Measurements from ENCODE around the gene IQGAP2.

The IQGAP2 gene

GRCh38 chr5:76717222-76718083 is 314.4 kb downstream of the IQGAP2 start:
- no peak for TF ChIP-seq EP300 (IDR thresholded peaks at IDR 0.05; ENCODE audit: borderline replicate concordance)
- no peak for TF ChIP-seq RAD21 (IDR thresholded peaks at IDR 0.05; ENCODE audit: low read depth)
- no peak for TF ChIP-seq ZBTB7A (IDR thresholded peaks at IDR 0.05; ENCODE audit: low read depth)
- no peak for TF ChIP-seq TCF12 (IDR thresholded peaks at IDR 0.05; ENCODE audit: low read depth)

DNA sequence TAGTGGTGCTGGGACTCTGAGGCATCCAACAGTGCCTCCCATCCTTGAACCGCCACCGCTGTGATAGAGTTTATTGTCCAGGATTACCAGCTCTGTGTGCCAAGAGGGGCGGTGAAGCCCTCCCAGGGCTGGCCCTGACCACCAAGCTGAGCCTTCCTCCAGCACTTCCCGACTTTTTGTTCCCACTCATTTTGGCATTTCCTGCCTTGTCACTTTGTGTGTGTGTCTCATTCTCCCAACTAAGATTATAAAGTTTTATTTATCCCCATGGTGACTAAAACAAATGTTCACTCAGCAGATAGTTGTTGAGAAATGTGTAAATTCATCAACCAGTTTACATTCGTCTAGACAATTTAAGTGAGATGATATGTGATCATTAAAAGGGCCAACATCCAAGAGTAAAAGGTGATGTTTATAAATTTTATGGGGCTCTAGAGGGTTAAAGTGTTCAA is 315.3 kb downstream of the IQGAP2 start:
- TF ChIP-seq CREB1 (IDR thresholded peaks at IDR 0.05; ENCODE audit: low read depth), result no peak
- TF ChIP-seq TCF12 (IDR thresholded peaks at IDR 0.05; ENCODE audit: low read depth), result no peak
- TF ChIP-seq YY1 (IDR thresholded peaks at IDR 0.05; ENCODE audit: low read depth), result no peak
- no peak for TF ChIP-seq ZBTB7A (IDR thresholded peaks at IDR 0.05; ENCODE audit: low read depth)
- no peak for TF ChIP-seq TEAD4 (IDR thresholded peaks at IDR 0.05)
- TF ChIP-seq, protein P1, sequence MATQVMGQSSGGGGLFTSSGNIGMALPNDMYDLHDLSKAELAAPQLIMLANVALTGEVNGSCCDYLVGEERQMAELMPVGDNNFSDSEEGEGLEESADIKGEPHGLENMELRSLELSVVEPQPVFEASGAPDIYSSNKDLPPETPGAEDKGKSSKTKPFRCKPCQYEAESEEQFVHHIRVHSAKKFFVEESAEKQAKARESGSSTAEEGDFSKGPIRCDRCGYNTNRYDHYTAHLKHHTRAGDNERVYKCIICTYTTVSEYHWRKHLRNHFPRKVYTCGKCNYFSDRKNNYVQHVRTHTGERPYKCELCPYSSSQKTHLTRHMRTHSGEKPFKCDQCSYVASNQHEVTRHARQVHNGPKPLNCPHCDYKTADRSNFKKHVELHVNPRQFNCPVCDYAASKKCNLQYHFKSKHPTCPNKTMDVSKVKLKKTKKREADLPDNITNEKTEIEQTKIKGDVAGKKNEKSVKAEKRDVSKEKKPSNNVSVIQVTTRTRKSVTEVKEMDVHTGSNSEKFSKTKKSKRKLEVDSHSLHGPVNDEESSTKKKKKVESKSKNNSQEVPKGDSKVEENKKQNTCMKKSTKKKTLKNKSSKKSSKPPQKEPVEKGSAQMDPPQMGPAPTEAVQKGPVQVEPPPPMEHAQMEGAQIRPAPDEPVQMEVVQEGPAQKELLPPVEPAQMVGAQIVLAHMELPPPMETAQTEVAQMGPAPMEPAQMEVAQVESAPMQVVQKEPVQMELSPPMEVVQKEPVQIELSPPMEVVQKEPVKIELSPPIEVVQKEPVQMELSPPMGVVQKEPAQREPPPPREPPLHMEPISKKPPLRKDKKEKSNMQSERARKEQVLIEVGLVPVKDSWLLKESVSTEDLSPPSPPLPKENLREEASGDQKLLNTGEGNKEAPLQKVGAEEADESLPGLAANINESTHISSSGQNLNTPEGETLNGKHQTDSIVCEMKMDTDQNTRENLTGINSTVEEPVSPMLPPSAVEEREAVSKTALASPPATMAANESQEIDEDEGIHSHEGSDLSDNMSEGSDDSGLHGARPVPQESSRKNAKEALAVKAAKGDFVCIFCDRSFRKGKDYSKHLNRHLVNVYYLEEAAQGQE (IDR thresholded peaks at IDR 0.05; ENCODE audit: low read depth), result no peak

DNA sequence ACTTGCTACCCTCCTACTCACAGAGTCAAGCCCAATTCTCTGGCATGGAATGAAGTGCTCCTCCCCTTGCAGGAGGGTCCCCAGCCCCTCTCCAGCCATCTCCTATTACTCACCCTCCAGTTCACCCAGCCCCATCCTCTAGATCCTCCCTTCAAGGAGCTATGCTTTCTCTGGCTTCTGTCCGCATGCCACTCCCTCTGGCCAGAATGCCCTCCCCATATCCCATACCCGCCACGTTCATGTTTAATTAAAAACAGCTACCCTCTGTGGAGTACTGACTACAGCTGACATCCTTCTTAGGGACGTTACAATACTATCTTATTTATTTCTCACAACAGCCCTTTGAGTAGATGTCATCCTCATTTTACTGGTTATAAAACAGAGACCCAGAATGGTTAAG is 315.8 kb downstream of the IQGAP2 start:
- TF ChIP-seq EGR1 (IDR thresholded peaks at IDR 0.05) (no peak), ZBTB7A (IDR thresholded peaks at IDR 0.05; ENCODE audit: low read depth) (no peak), CEBPB (IDR thresholded peaks at IDR 0.05) (no peak), EP300 (IDR thresholded peaks at IDR 0.05; ENCODE audit: borderline replicate concordance) (no peak), YY1 (IDR thresholded peaks at IDR 0.05; ENCODE audit: low read depth) (no peak), NFIC (IDR thresholded peaks at IDR 0.05) (no peak), TEAD4 (IDR thresholded peaks at IDR 0.05) (no peak), TCF12 (IDR thresholded peaks at IDR 0.05; ENCODE audit: low read depth) (no peak), CREB1 (IDR thresholded peaks at IDR 0.05; ENCODE audit: low read depth) (no peak), TAF1 (IDR thresholded peaks at IDR 0.05; ENCODE audit: low read depth) (no peak), RAD21 (IDR thresholded peaks at IDR 0.05; ENCODE audit: low read depth) (no peak), FOXM1 (IDR thresholded peaks at IDR 0.05; ENCODE audit: borderline replicate concordance, low read depth) (no peak)
- TF ChIP-seq, protein P2, sequence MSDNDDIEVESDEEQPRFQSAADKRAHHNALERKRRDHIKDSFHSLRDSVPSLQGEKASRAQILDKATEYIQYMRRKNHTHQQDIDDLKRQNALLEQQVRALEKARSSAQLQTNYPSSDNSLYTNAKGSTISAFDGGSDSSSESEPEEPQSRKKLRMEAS (IDR thresholded peaks at IDR 0.05), result no peak
- TF ChIP-seq, protein P3, sequence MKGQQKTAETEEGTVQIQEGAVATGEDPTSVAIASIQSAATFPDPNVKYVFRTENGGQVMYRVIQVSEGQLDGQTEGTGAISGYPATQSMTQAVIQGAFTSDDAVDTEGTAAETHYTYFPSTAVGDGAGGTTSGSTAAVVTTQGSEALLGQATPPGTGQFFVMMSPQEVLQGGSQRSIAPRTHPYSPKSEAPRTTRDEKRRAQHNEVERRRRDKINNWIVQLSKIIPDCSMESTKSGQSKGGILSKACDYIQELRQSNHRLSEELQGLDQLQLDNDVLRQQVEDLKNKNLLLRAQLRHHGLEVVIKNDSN (IDR thresholded peaks at IDR 0.05), result no peak
- TF ChIP-seq, protein P1 (IDR thresholded peaks at IDR 0.05; ENCODE audit: low read depth), result no peak

GRCh38 chr5:76720988-76721569 is 318.0 kb downstream of the IQGAP2 start:
- TF ChIP-seq CEBPB (IDR thresholded peaks at IDR 0.05), result no peak

- TF ChIP-seq ZBTB7A (IDR thresholded peaks at IDR 0.05; ENCODE audit: low read depth) (no peak), TCF12 (IDR thresholded peaks at IDR 0.05; ENCODE audit: low read depth) (no peak), CREB1 (IDR thresholded peaks at IDR 0.05; ENCODE audit: low read depth) (no peak)
- TF ChIP-seq, protein P2 (IDR thresholded peaks at IDR 0.05), result no peak
- TF ChIP-seq, protein P3 (IDR thresholded peaks at IDR 0.05), result no peak
Measured at GRCh38 chr5:76723266-76723665, 320.2 kb downstream of the IQGAP2 start.

DNA sequence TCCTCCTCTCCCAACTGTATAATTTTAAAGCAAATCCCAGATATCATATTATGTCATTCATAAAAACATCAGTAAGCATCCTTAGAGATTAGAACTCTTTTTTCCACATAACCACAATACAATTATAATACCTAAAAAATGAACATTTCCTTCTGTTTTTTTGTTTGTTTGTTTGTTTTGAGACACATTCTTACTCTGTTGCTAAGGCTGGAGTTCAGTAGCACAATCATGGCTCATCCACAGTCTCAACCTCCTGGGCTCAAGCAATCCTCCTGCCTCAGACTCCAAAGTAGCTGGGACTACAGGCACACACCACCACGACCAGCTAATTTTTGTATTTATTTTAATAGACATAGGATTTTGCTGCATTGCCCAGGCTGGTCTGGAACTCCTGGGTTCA is 320.8 kb downstream of the IQGAP2 start:
- TF ChIP-seq TAF1 (IDR thresholded peaks at IDR 0.05; ENCODE audit: low read depth) (no peak), FOXM1 (IDR thresholded peaks at IDR 0.05; ENCODE audit: borderline replicate concordance, low read depth) (no peak), CEBPB (IDR thresholded peaks at IDR 0.05) (no peak), TEAD4 (IDR thresholded peaks at IDR 0.05) (no peak)
- TF ChIP-seq, protein P1 (IDR thresholded peaks at IDR 0.05; ENCODE audit: low read depth), result no peak
